ENCODE data around the gene RIC8B. TPM values are rescaled to one million over a fixed set of nuclear protein-coding genes. Genes with fewer than 3 reads are reported as not detected.
A peak's percentile ranks its signal among the peaks of the same experiment; 100 is the strongest.

Gene RIC8B
- polyA plus RNA-seq, 2 of the 4 experiments (the other 2 are of a cell fraction): 10.5 to 25.5 TPM

DNA sequence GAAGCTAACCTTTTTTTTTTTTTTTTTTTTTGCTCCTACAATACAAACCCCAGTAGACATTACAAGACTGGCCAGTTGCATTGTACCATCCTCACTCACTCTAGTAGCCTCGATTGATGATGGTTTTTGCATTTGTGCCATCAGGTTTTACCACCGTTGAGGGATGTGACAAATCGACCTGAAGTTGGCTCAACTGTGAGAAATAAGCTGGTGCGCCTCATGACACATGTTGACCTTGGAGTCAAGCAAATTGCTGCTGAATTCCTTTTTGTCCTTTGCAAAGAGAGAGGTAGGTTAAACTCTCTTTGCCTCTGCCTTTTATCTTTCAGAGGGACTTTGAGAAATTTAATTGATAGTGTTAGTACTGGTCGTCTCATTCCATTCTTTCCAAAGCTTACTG lies 76.8 kb downstream of the RIC8B start:
- POLR2A ChIA-PET: no interaction called here
- no peaks in the 10 kb centered on the region for H3K4me1 ChIP-seq
- CTCF ChIA-PET: interaction anchor here (0.6 to 1.8 kb wide), 4 partner anchors 9 to 55 kb away, joined by 3 to 6 read pairs (median 3); no protein-coding TSS in a partner anchor
- no peak overlapping the region for H3K27ac ChIP-seq
- H3K9me3 ChIP-seq: no peaks in the 10 kb centered on the region
- no peak overlapping the region for H3K4me3 ChIP-seq
- TF ChIP-seq MAZ (IDR thresholded peaks at IDR 0.05; ENCODE audit: borderline replicate concordance, low read depth, low read length) (no peak), ESRRA (IDR thresholded peaks at IDR 0.05; ENCODE audit: borderline replicate concordance, low read length) (no peak), SMC3 (IDR thresholded peaks at IDR 0.05) (no peak), HOXB13 (CRISPR knock-in tag; IDR thresholded peaks at IDR 0.05; ENCODE audit: low read depth) (no peak)
- no peak for ATAC-seq
- FAIRE-seq: no peak
- 92% methylated on average over 5 of the region's 5 CpGs for WGBS (ENCODE audit: missing lambda C conversion rate)
- no peak for DNase-seq (ENCODE audit: low read depth in 1 of 2, low spot score in 1 of 2)
- H3K4me2 ChIP-seq: no peak overlapping the region

- no peak for ATAC-seq
- TF ChIP-seq RFX5 (IDR thresholded peaks at IDR 0.05): no peak
- TF ChIP-seq TP53 (CRISPR knock-in tag; IDR thresholded peaks at IDR 0.05): no peak
- WGBS (ENCODE audit: missing lambda C conversion rate): 72% methylated on average over 4 of the region's 4 CpGs
- FAIRE-seq: no peak
- H3K9me3 ChIP-seq: no peaks in the 10 kb centered on the region
- H3K4me2 ChIP-seq: no peak overlapping the region
- no peak overlapping the region for H3K4me3 ChIP-seq
- no peak for DNase-seq (ENCODE audit: low read depth in 1 of 2, low spot score in 1 of 2)
- no peak overlapping the region for H3K27ac ChIP-seq
- no peaks in the 10 kb centered on the region for H3K4me1 ChIP-seq
- ChIA-PET CTCF (interaction anchor here (2.1 kb wide), 1 partner anchor 13 kb away, joined by 10 read pairs; no protein-coding TSS in a partner anchor), POLR2A (no interaction called here)
These were observed 80.2 kb downstream of the RIC8B start for GRCh38 chr12:106854723-106855122.

DNA sequence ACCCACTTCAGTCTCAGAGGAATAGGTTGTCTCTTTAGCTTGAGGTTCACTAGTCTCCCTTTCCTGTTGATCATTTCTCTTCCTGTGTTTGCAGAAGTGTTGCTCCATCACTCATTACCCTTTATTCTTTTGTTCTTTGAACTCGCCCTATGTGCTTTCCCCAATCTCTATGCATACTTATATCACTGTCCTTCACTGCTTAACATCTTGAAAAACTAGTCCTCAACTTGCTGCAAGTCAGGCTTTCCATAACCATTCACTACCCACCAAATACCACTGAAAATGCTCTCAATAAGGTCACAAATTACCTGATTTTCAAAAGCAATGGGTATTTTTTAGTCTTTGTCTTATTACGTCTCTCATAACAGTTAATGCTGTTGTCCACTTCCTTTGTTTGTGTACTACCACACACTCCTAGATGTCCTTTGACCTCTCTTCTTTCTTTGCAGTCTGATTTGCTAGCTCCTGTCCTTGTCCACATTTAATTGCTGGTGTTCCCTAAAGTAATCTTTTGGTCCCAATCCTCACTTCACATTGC lies 80.8 kb downstream of the RIC8B start:
- FAIRE-seq (peak; percentile 65), ATAC-seq (no peak), DNase-seq (ENCODE audit: low read depth in 1 of 2, low spot score in 1 of 2) (no peak)
- WGBS (ENCODE audit: missing lambda C conversion rate): 82% methylated on average over 2 of the region's 2 CpGs
- no peak overlapping the region for H3K27ac ChIP-seq
- POLR2A ChIA-PET: no interaction called here
- no peak for TF ChIP-seq NFE2L2 (conservative IDR thresholded peaks at IDR 0.05; ENCODE audit: low read length)
- no peak overlapping the region for H3K4me3 ChIP-seq
- no peak overlapping the region for H3K4me2 ChIP-seq
- H3K4me1 ChIP-seq: no peaks in the 10 kb centered on the region
- H3K9me3 ChIP-seq: no peaks in the 10 kb centered on the region
- CTCF ChIA-PET: interaction anchor here (1.5 kb wide), 1 partner anchor 14 kb away, joined by 9 read pairs; no protein-coding TSS in a partner anchor

DNA sequence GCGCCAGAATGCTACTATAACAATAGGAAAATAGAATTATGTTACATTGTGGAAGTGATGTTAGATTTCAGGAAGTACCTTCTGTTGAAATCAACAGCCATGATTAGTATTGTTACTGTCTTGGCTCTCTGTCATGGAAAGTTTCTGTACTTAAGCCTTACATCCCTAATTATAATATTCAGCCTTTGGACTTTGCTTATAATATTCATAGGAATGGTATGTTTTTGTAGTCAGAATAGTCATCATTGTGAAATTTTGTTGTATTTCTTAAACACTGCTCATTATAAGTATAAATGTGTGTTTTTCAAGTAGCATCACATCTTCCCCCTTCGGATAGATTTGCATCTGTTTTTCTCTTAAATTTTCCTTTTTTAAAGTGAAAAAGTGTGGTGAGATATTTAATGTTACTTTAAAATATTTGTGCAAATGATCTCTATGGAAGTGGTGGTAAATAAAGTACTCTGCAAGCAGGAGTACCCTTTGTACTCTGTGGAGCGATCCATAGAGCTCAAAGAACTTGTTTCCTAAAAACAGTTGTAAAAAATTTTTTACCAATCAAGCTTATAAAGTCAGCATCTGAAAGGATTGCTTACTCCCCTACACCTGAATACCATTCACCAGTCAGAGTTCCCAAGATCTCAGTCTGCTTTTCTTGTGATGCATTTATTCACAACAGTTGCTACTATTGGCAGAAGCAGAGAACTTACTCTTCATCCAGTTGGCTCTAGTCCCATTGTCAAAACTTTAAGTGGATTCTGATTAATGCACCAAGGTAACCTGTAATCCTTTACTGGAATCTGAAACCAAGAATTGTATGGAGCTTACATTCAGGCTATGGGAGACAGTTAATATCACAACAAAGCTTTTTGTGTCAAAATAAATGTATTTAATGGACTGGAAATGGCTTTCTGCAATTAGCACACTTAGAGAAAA lies 87.8 kb downstream of the RIC8B start:
- Histone ChIP-seq H3K4me2 (peak overlapping the region; percentile 68), H3K9me3 (no peaks in the 10 kb centered on the region), H3K4me3 (0 out of 3 replicates have a peak overlapping the region, but pooled peaks have one; percentile 7), H3K4me1 (peaks cover 24% of the 10 kb centered on the region), H3K27ac (0 out of 6 replicates have a peak overlapping the region, but pooled peaks have one; percentile 8 to 36)
- ChIA-PET CTCF (interaction anchor here (0.9 to 2.6 kb wide), 3 partner anchors 11 to 57 kb away, joined by 4 to 6 read pairs (median 5); no protein-coding TSS in a partner anchor), POLR2A (no interaction called here)
- peak; percentile 64 to 76 for ATAC-seq
- FAIRE-seq: peak; percentile 7
- DNase-seq (ENCODE audit: low read depth in 1 of 2, low spot score in 1 of 2): peak in 1 of 2 experiments; percentile 47
- TF ChIP-seq CEBPB (IDR thresholded peaks at IDR 0.05) (0 out of 4 replicates have a peak, but pooled peaks of 1 of the 2 experiments have one; percentile 25), ESRRA (IDR thresholded peaks at IDR 0.05; ENCODE audit: borderline replicate concordance, low read length) (no peak), CBX2 (IDR thresholded peaks at IDR 0.05; ENCODE audit: borderline replicate concordance, low read depth) (no peak), RFX5 (IDR thresholded peaks at IDR 0.05) (no peak), JUNB (IDR thresholded peaks at IDR 0.05) (0 out of 2 replicates have a peak, but pooled peaks have one; percentile 27), ZC3H11A (IDR thresholded peaks at IDR 0.05) (no peak), EHMT2 (IDR thresholded peaks at IDR 0.05; ENCODE audit: low read depth) (no peak), HEYL (CRISPR knock-in tag; IDR thresholded peaks at IDR 0.05) (no peak), FOSL2 (IDR thresholded peaks at IDR 0.05) (no peak), FOSL2 (CRISPR knock-in tag; IDR thresholded peaks at IDR 0.05) (peak; percentile 62), CTCF (IDR thresholded peaks at IDR 0.05) (no peak), CHD4 (IDR thresholded peaks at IDR 0.05; ENCODE audit: borderline replicate concordance) (no peak), REST (IDR thresholded peaks at IDR 0.05) (no peak)
- TF ChIP-seq, protein P1, sequence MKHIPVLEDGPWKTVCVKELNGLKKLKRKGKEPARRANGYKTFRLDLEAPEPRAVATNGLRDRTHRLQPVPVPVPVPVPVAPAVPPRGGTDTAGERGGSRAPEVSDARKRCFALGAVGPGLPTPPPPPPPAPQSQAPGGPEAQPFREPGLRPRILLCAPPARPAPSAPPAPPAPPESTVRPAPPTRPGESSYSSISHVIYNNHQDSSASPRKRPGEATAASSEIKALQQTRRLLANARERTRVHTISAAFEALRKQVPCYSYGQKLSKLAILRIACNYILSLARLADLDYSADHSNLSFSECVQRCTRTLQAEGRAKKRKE (CRISPR knock-in tag; IDR thresholded peaks at IDR 0.05; ENCODE audit: low read depth): no peak
- 62% methylated on average over 3 of the region's 3 CpGs for WGBS (ENCODE audit: missing lambda C conversion rate)
